ENCODE measurements around the gene VKORC1.
A peak's percentile ranks its signal among the peaks of the same experiment; 100 is the strongest.
"Not testable (repeated sequence)": the region's sequence is repeated elsewhere in the genome, so short reads cannot be mapped to it uniquely, and the experiment has no call there.

The VKORC1 gene

DNA sequence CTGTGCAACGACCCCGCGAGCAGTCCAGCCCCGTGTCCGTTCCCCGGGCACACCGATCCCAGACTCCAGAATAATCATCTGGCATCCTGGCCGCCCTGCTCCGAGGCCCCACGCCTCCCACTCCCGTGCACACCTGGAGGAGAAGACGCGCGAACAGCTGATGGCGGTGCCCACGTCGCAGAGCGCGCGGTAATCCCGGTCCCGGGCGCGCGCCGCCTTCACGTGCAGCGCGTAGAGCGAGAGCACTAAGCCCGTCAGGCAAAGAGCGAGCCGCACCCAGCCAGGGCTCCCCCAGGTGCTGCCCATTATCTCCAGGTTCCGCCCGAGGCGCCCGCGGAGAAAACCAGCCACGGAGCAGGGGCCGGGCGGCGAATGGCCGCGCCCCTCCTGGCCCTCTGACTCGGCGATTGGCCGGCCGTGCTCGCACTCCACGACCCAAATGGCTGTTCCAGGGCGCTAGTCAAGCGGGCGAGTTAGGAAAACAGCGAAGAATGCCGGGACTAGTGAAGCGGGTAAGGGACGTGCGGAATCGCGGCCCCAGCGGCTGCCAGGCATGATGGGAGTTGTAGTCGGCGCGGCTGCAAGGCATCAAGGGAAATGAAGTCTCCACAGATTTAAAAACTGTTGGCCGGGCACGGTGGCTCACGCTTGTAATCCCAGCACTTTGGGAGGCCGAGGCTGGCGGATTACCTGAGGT is at the start of gene VKORC1:
Gene VKORC1 (minus strand): TSS at position 374 of the 697 bp plus-strand sequence. CDS start 68 bp downstream, at position 306.
- Histone ChIP-seq H3K4me3 (ENCODE audit: low read depth, low read length) (peak within 1 kb of the TSS; percentile 96), H3K36me3 (replicated peaks) (peaks cover under 1% of the 10 kb centered on the region), H3K27me3 (replicated peaks) (no peaks in the 10 kb centered on the region), H3K27ac (peak within 1 kb of the TSS; percentile 45)
- peak; percentile 97 for DNase-seq
- TF ChIP-seq, protein P1, sequence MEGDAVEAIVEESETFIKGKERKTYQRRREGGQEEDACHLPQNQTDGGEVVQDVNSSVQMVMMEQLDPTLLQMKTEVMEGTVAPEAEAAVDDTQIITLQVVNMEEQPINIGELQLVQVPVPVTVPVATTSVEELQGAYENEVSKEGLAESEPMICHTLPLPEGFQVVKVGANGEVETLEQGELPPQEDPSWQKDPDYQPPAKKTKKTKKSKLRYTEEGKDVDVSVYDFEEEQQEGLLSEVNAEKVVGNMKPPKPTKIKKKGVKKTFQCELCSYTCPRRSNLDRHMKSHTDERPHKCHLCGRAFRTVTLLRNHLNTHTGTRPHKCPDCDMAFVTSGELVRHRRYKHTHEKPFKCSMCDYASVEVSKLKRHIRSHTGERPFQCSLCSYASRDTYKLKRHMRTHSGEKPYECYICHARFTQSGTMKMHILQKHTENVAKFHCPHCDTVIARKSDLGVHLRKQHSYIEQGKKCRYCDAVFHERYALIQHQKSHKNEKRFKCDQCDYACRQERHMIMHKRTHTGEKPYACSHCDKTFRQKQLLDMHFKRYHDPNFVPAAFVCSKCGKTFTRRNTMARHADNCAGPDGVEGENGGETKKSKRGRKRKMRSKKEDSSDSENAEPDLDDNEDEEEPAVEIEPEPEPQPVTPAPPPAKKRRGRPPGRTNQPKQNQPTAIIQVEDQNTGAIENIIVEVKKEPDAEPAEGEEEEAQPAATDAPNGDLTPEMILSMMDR (IDR thresholded peaks at IDR 0.05; ENCODE audit: low read depth, low read length, missing control alignments), result no peak
- in situ Hi-C loops (cut with HindIII; ENCODE audit: low pct_ligation_motif_present, low sequenced_read_pairs), result no loop called here

DNA sequence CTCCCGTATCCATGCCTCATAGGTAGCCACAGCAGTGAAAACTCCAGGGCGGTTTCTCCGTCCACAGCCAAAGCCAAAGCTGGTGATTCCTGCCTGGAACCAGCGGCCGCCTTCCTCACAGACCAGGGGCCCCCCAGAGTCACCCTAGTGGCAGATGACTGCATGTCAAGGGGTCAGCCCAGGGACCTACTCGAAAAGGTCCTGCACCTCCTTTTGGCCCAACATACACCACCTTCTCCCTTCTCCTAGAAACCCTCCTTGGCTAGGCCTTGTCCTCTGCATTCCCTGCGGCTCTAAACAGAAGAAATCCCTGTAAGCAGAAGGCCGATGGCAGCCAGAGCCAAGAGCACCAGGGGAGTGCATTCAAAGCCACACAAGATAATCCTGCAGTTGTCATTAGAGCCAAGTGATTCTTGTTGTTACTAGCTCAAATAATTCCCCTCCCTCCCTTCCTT is 49.1 kb upstream of the VKORC1 start:
- no peak overlapping the region for H3K27ac ChIP-seq
- DNase-seq, result no peak
- TF ChIP-seq, protein P1 (IDR thresholded peaks at IDR 0.05; ENCODE audit: low read depth, low read length, missing control alignments), result no peak
- in situ Hi-C loops (cut with HindIII; ENCODE audit: low pct_ligation_motif_present, low sequenced_read_pairs), result no loop called here
- H3K27me3 ChIP-seq (replicated peaks), result peaks cover 11% of the 10 kb centered on the region
- H3K36me3 ChIP-seq (replicated peaks), result no peaks in the 10 kb centered on the region
- no peak overlapping the region for H3K4me3 ChIP-seq (ENCODE audit: low read depth, low read length)

DNA sequence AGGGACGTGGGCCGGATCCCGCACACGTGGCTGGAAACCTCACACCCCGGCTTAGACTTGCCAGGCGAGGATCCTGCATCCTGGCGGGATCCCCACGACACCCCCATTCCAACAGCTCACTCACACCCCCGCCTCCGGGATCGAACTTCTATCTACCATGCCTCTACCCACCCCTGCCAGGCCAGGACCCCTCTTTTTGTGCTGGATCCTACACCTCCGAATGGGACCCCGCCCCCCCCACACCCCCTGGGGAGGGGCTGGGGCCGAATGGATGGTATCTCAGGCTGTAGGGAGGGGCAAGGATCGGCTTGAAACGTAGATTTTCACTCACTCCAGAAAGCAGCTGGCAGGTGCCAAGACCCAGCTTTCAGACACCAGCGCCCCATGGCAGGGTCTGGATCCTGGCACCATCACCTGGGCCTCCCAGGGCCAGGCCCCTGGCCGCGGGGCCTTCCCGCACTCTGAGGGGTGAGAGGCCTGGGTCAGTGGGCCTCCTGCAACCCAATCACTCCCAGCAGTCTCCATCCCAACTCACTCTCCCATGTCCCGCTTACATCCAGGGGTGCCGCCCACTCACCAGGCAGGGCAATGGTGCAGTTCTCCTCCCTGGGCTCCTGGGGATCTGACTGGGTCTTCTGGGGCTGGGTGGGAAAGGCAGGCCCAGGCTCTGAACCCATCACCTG is 48.6 kb upstream of the VKORC1 start:
- Histone ChIP-seq H3K27me3 (replicated peaks) (peaks cover 7% of the 10 kb centered on the region), H3K36me3 (replicated peaks) (no peaks in the 10 kb centered on the region), H3K4me3 (ENCODE audit: low read depth, low read length) (no peak overlapping the region), H3K27ac (no peak overlapping the region)
- TF ChIP-seq, protein P1 (IDR thresholded peaks at IDR 0.05; ENCODE audit: low read depth, low read length, missing control alignments), result no peak
- in situ Hi-C loops (cut with HindIII; ENCODE audit: low pct_ligation_motif_present, low sequenced_read_pairs), result no loop called here
- no peak for DNase-seq

DNA sequence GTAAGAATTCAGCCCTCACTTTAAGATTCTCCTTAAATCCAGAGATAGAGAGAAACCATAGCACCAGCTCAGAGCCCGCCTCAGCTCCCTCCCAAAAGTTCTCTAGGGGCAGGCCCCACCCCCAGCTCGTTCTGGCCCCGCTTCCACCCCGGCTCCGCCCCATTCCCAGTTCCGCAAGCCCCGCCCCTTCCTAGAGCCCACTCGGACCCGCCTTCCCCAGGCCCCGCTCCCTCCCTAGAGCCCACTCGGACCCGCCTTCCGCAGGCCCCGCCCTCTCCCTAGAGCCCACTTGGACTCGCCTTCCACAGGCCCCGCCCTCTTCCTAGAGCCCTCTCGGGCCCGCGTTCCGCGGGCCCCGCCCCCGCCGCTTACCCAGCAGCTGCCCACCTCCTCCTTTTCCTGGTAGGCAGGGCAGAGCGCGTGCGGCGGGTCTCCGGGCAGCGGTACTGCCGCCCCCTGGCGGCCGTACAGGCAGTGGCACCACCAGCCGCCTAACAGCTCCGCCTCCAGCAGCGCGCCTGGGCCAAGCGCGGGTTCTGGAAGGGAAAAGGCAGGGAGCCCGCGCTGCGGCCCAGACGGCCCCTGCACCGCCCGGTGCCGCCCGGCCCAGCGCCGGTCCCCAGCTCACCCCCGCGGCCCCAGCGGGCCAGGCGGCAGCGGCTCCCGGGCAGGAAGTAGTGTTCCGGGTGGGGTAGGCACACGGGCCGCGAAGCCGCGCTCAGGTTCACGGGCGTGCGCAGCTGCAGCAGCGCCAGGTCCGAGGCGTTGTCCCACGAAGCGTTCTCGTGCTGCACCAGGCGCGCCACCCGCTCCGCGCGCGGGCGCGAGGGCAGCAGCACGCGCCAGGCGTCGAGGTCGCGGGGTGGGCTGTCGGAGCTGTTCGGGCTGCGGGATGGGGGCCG is 47.8 kb upstream of the VKORC1 start:
- DNase-seq, result peak; percentile 98
- Histone ChIP-seq H3K27ac (peak overlapping the region; percentile 39), H3K27me3 (replicated peaks) (no peaks in the 10 kb centered on the region), H3K36me3 (replicated peaks) (no peaks in the 10 kb centered on the region), H3K4me3 (ENCODE audit: low read depth, low read length) (peak overlapping the region; percentile 39)
- TF ChIP-seq, protein P1 (IDR thresholded peaks at IDR 0.05; ENCODE audit: low read depth, low read length, missing control alignments), result peak; percentile 82
- in situ Hi-C loops (cut with HindIII; ENCODE audit: low pct_ligation_motif_present, low sequenced_read_pairs), result no loop called here

DNA sequence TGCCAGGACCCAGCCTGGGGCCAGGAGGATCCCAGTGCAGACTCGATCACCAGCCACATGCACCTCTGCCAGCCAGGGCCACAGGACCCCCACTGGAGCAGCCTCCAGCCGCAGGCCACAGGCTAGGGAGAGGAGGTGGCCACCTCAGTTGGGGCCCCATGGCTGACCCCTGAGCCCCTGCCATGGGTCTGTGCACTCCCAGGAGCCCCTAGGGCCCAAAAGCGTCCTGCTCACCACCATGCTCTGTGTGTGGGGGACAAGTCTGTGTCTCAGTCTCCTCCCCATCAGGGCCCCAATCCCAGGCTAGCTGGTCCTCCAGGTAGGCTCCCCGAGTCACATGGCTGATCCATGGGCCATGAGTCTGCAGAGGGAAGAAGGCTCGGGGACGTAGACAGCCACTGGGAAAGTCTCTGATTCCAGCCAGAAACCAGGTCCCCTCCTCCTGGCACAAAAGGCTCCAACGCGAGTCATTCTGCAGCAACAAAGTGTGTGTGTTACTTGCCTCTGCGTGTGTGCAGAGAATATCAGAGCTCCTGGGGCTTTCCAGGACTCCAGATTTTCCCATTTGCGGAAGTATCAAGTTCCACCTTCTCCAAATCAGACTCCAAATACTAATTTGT is 47.0 kb upstream of the VKORC1 start:
- H3K27me3 ChIP-seq (replicated peaks), result no peaks in the 10 kb centered on the region
- in situ Hi-C loops (cut with HindIII; ENCODE audit: low pct_ligation_motif_present, low sequenced_read_pairs), result no loop called here
- H3K36me3 ChIP-seq (replicated peaks), result no peaks in the 10 kb centered on the region
- peak overlapping the region; percentile 18 for H3K4me3 ChIP-seq (ENCODE audit: low read depth, low read length)
- TF ChIP-seq, protein P1 (IDR thresholded peaks at IDR 0.05; ENCODE audit: low read depth, low read length, missing control alignments), result no peak
- peak overlapping the region; percentile 39 for H3K27ac ChIP-seq
- DNase-seq, result peak; percentile 54

DNA sequence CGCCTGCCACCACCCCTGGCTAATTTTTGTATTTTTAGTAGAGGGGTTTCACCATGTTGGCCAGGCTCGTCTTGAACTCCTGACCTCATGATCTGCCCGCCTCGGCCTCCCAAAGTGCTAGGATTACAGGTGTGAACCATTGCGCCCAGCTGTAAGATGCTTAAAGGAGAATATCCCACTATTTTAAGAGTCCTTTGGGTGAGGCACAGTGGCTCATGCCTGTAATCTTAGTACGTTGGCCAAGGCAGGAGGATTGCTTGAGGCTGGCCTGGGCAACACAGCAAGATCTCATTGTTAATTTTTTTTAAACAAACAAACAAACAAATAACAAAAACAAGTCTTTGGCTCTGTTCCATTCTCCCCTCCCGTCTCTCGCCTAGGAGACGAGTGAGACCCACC is 46.5 kb upstream of the VKORC1 start:
- H3K4me3 ChIP-seq (ENCODE audit: low read depth, low read length); in situ Hi-C loops (cut with HindIII; ENCODE audit: low pct_ligation_motif_present, low sequenced_read_pairs); DNase-seq; H3K36me3 ChIP-seq (replicated peaks); H3K27ac ChIP-seq; H3K27me3 ChIP-seq (replicated peaks): not testable (repeated sequence)
